Hippocampal formation (tissue), 2 donors: ENCODE results near the gene SPATA31D4.
"Not testable (repeated sequence)": the region's sequence is repeated elsewhere in the genome, so short reads cannot be mapped to it uniquely, and the experiment has no call there.

Experiments used
- DNase-seq, 2 donors: peaks; one replicate each; lab custom pipeline; 2025; lab: John Stamatoyannopoulos, UW

Gene SPATA31D4

DNA sequence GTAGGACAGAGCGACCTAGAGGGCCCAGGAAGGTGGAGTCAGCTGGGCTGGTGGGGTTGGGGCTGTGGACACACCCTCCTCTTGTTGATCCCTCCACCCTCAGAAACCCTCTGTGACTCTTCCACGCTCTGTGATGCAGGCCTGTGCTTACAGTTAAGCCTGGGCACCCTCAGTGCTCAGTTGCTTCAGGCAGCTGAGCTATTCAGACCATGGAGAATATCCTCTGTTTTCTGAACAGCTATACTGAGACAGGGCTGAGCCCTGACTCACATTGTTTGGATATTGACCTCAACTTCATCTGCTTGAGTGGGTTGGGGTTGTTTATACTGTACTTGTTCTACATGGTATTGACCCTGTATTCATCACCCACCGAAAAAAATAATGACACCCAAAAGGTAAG lies at the start of gene SPATA31D4:
SPATA31D4 (plus strand) TSS at position 124 of the 400 bp plus-strand sequence; CDS start at position 210, 86 bp downstream.
- DNase-seq = not testable (repeated sequence)

DNA sequence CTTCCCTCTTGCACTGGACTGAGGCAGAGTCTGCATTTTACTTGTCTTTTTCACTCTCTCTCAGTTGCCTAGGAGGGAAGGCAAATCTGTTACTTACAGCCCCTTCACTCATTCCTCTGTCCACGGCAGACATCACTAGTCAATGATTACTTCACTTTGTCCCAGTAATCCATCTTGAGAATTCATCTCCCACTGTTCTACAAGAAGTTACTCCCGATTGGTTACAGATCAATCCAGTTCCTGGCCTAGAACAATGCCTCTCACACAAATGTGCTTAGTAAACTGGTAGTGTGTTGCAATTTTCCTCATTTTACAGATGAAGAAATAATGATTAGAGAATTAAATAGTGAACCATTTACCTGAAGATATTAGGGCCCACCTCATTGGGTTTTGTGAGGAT lies 49.7 kb upstream of the SPATA31D4 start:
- no peak for DNase-seq

- no peak for DNase-seq
Measured at GRCh38 chr9:81879501-81879916, 48.7 kb upstream of the SPATA31D4 start.

DNA sequence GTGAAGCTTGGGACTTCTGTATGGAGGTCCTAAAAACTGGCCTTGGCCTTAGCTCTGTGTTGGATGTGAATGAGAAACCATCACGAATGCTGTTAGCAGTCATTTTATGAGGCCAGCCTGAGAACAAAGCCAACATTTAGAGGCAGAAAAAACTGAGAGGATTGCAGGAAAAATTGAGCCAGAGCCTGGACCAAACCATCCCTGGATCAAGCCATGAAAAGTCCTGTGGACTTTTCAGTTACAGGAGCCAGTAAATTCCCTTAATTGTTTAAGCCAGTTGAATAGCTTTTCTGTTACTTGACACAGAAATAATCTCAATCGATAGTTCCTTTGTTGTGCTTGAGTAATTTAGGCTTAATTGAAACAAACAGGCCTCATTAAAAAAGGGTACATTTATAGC lies 42.6 kb upstream of the SPATA31D4 start:
- peak in 1 of 2 donors; percentile 15 for DNase-seq

- DNase-seq = peak in 1 of 2 donors; percentile 19
Measured at GRCh38 chr9:81886665-81887064, 41.6 kb upstream of the SPATA31D4 start.

GRCh38 chr9:81890104-81890503 lies 38.1 kb upstream of the SPATA31D4 start:
- DNase-seq = no peak

- no peak for DNase-seq
Measured at GRCh38 chr9:81892440-81892839, 35.8 kb upstream of the SPATA31D4 start.

DNA sequence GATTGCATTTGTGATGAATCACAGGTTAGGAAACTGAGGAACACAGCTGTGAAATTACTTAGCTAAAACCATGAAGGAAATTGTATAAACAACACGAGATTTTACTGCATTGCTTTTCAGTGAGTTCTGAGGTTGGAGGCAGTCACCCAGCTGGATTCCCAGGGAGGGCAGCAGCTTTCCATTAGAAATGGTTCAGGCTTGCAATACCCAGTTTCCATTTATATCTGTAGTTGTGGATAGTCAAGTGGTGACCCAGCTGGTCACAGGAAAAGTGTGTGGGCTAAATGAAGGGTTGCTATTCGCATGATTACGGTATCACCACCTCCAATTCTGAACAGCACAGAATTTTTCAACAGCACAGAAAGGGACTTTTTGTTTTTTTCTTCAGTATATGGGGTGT lies 34.3 kb upstream of the SPATA31D4 start:
- no peak for DNase-seq

DNA sequence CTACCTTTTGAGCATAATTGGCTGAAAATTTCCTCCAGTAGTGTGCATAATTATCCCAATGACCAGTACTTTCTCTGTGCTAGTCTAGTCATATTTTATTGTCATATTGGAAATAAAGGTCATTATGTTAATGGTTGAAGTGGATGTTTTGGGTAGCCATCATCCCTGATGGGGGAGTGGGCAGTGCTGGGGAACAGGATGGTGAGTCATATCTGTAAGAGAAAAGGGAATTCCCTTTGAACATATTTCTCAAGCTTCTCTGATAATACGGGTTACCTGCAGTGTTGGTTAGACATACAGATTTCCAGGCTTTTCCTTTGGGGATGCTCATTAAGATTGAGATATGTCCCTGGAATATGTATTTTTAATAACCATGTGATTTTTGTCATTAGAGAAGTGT lies 33.3 kb upstream of the SPATA31D4 start:
- no peak for DNase-seq

DNA sequence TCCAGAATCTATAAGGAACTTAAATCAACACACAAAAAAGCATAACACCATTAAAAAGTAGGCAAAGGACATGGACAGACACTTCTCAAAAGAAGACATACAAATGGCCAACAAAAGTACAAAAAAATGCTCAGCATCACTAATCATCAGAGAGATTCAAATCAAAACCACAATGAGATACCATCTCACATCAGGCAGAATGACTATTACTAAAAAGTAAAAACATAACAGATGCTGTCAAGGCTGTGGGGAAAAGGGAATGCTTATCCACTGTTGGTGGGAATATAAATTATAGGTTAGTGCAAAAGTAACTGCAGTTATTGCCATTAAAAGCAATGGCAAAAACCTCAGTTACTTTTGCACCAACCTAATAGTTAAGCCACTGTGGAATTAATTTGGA lies 32.2 kb upstream of the SPATA31D4 start:
- DNase-seq = no peak

DNA sequence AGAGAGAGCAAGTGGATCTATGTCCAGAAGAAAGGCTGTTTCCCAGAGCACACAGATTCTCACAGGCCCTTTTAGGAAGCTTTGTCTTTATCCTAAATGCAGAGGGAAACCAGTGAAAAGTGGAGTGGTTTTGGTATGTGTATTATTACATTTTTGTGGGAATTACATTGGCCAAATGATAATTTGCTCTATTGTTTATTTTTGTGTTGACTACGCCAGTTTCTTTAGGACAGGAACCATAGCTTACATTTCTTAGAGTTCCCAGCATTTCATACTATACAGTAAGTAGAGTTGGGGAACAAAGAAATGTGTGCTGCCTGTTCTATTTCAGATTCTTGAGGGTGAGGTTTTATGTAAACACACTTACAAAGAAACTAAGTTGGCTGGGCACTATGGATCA lies 29.4 kb upstream of the SPATA31D4 start:
- no peak for DNase-seq

DNA sequence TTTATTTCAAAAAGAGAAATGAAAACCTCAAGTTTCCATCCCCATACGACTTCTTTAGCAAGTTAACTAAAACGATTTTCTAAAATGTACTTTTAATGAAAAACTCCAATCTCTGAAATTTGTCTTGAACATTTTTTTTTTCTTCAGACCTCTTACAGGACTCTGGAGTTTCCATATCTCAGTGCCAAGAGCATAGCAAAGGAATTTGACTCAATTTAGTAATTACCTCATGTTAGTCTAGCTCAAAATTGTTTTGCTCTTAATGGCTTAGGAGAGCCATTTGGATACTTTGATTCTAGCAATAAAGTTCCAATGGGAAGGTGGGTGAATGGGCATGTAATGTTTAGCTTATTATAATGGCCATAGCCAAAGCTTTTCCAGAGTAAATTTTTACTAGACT lies 26.0 kb upstream of the SPATA31D4 start:
- DNase-seq = no peak

DNA sequence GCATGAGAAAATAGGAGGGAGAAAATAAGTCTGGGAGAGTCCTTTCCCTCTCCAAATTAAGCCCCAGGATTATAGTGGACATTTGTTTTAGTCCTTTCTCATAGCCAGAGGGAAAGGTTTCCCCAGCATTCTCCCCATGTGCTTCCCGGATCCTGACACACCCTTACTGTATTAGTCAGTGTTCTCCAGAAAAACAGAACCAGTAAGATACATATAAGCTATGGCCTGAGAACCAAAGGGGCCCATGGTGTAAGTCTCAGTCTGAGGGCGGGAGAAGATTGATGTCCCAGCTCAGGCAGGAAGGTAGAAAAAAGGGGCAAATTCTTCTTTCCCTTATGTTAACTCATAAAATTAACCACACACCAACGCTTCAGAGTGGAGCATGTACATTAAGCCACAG lies 25.6 kb upstream of the SPATA31D4 start:
- DNase-seq = no peak

GRCh38 chr9:81906671-81907070 lies 21.6 kb upstream of the SPATA31D4 start:
- DNase-seq = no peak

- DNase-seq = no peak
Measured at GRCh38 chr9:81912135-81912534, 16.1 kb upstream of the SPATA31D4 start.

GRCh38 chr9:81915801-81916505 lies 12.3 kb upstream of the SPATA31D4 start:
- DNase-seq = no peak

GRCh38 chr9:81918507-81918906 lies 9.7 kb upstream of the SPATA31D4 start:
- not testable (repeated sequence) for DNase-seq

DNA sequence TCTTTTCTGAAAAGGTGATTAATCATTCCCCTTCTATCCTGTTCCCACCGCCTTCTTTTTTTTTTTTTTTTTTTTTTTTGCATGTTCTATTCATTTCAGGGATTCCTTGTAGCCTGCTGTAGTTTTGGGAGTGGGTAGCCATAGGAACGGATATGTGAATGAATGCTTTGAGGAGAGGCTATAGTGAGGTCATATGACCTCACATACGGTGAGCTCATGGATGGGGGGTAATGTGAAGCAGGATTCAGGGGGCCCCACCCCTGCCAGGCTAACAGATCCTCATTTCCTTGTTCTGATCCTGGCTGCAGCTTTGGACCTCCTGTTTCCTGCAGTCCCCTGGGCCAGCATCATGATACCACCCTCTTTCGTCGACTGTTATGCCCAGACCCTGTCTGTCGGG lies 1.9 kb downstream of the SPATA31D4 start:
- not testable (repeated sequence) for DNase-seq

DNA sequence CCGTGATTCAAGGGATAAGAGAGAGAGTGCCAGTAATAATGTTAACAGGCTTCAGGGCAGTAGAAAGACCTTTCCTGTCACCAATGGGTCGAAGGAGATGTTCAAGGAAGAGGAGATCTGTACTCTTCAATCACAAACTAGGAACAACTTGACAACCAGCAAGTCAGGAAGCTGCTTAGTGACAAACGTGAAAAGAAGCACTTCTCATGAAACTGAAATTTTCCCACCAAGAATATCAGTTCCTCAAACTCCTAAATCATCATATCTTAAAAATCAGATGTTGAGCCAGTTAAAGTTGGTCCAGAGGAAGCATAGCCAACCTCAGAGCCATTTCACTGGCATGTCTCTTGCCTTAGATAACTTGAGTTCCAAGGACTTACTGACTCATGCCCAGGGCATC lies 5.3 kb downstream of the SPATA31D4 start:
- DNase-seq = not testable (repeated sequence)

DNA sequence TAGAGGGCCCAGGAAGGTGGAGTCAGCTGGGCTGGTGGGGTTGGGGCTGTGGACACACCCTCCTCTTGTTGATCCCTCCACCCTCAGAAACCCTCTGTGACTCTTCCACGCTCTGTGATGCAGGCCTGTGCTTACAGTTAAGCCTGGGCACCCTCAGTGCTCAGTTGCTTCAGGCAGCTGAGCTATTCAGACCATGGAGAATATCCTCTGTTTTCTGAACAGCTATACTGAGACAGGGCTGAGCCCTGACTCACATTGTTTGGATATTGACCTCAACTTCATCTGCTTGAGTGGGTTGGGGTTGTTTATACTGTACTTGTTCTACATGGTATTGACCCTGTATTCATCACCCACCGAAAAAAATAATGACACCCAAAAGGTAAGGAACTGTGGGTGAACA lies 15.2 kb downstream of the SPATA31D4 start, which contains the start of gene SPATA31D3:
SPATA31D3 (plus strand) TSS at position 108 of the 400 bp plus-strand sequence; CDS start at position 194, 86 bp downstream.
- not testable (repeated sequence) for DNase-seq

- not testable (repeated sequence) for DNase-seq
Measured at GRCh38 chr9:81948650-81949049, 20.4 kb downstream of the SPATA31D4 start.

- no peak for DNase-seq
Measured at GRCh38 chr9:81953096-81953495, 24.9 kb downstream of the SPATA31D4 start.

DNA sequence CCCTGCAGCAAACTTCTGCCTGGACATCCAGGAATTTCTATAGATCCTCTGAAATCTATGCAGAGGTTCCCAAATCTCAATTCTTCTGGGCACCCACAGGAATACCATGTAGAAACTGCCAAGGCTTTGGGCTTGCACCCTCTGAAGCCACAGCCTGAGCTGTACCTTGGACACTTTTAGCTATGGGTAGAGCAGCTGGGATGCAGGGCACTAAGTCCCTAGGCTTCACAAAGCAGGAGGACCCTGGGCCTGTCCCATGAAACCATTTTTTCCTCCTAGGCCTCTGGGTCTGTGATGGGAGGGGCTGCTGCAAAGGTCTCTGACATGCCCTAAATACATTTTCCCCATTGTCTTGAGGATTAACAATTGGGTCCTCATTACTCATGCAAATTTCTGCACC lies 27.4 kb downstream of the SPATA31D4 start:
- no peak for DNase-seq
